ENCODE data around the gene EML4. TPM values are rescaled to one million over a fixed set of nuclear protein-coding genes. Genes with fewer than 3 reads are reported as not detected.
A peak's percentile ranks its signal among the peaks of the same experiment; 100 is the strongest.

Gene EML4
- total RNA-seq, 2 experiments from 2014 or later = 67.4 to 69.8 TPM

DNA sequence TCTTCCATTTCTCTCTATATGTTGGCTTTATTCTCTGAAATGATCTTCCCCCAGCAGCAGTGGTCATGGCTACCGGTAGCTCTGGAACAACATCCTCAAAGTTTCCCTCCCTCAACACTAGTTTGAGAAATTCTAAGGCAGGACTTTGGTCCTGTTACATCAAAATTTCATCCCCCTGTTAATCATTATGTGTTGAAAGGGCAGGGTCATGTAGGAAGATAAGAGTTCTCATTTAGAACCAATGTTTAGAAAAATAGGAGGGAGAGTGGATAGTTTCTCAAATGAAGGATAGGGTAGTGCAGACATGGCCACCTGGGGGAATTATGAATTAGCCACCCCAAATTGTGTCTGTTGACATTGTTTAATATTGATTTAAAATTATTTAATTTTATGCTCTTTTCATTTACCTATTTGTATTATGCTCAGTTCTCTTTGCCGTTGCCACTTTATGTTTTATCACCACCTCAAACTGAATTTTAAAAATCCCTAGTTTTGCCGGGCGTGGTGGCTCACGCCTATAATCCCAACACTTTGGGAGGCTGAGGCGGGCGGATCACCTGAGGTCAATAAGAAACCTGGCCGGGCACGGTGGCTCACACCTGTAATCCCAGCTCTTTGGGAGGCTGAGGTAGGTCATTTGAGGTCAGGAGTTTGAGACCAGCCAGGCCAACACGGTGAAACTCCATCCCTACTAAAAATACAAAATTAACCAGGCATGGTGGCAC is 22.3 kb downstream of the EML4 start:
- POLR2A ChIA-PET = no interaction called here
- intact Hi-C loops (cut with micrococcal nuclease) = loop anchor here (2.0 to 10.0 kb wide), 4 partner anchors 21 to 347 kb away; no protein-coding TSS in a partner anchor
- H3K4me1 Mint-ChIP-seq (ENCODE audit: low read depth) = peaks cover 73% of the 10 kb centered on the region
- H3K9me3 Mint-ChIP-seq = no peaks in the 10 kb centered on the region
- CTCF ChIA-PET = interaction anchor here (0.7 to 1.1 kb wide), 3 partner anchors 26 to 138 kb away, joined by 3 read pairs; no protein-coding TSS in a partner anchor
- H3K4me3 Mint-ChIP-seq = no peak overlapping the region
- H3K27ac Mint-ChIP-seq = peak overlapping the region; percentile 58
- H3K36me3 Mint-ChIP-seq = peaks cover 6% of the 10 kb centered on the region
- no peaks in the 10 kb centered on the region for H3K27me3 Mint-ChIP-seq
- DNase-seq = no peak

- H3K9me3 Mint-ChIP-seq = no peaks in the 10 kb centered on the region
- peaks cover 6% of the 10 kb centered on the region for H3K36me3 Mint-ChIP-seq
- CTCF ChIA-PET = interaction anchor here (0.7 to 0.8 kb wide), 2 partner anchors 27 to 137 kb away, joined by 3 read pairs; no protein-coding TSS in a partner anchor
- POLR2A ChIA-PET = no interaction called here
- H3K4me3 Mint-ChIP-seq = no peak overlapping the region
- intact Hi-C loops (cut with micrococcal nuclease) = loop anchor here (2.0 to 10.0 kb wide), 4 partner anchors 21 to 347 kb away; no protein-coding TSS in a partner anchor
- H3K4me1 Mint-ChIP-seq (ENCODE audit: low read depth) = peaks cover 75% of the 10 kb centered on the region
- no peak for DNase-seq
- no peaks in the 10 kb centered on the region for H3K27me3 Mint-ChIP-seq
- H3K27ac Mint-ChIP-seq = no peak overlapping the region
Observed at GRCh38 chr2:42192010-42192373, 22.8 kb downstream of the EML4 start.

DNA sequence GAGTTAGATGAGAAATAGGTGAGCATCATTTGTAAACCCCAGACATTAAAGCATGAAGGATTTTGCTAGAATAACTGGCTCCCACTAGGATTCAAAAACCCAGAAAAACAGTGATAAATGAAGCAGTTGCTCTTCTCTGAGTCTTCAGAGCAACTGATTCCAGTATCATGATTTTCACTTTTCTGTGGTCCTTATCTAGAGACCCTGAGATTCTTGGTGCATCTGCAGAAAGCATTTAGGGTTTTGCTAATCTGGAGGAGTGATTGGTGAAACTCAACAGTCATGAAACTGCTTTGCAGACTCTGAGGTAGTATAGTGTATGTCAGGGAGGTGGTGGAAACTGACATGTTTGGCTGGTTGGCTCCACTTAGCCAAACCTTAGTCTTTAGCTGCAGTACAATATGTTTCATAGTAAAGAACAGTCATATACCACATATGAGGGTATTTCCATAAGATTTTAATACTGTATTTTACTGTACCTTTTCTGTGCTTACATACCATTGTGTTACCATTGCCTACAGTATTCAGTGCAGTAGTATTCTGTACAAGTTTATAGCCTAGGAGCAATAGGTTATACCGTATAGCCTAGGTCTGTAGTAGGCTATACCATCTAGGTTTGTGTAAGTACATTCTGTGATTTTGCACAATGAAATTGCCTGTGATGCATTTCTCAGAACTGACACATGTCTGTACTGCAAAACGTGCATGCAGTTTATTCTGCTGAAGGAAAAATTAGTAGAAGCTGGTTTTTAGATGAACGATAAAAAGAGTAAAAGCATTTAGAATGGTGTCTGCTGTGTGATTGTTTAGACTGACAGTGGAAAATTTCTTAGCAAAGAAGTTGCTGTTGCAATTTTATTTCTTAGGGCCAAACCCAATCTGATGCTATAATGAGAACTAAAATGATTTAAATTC is 23.8 kb downstream of the EML4 start:
- Mint-ChIP-seq H3K36me3 (peaks cover 2% of the 10 kb centered on the region), H3K4me3 (no peak overlapping the region), H3K4me1 (ENCODE audit: low read depth) (peaks cover 72% of the 10 kb centered on the region), H3K9me3 (no peaks in the 10 kb centered on the region), H3K27me3 (no peaks in the 10 kb centered on the region), H3K27ac (peak overlapping the region; percentile 55)
- DNase-seq = peak; percentile 39
- ChIA-PET POLR2A (interaction anchor here (0.6 to 0.7 kb wide), 2 partner anchors 22 to 60 kb away, joined by 3 read pairs; no protein-coding TSS in a partner anchor), CTCF (interaction anchor here (0.7 to 0.9 kb wide), 2 partner anchors 87 to 97 kb away, joined by 3 read pairs; no protein-coding TSS in a partner anchor)
- intact Hi-C loops (cut with micrococcal nuclease) = loop anchor here (2.0 to 10.0 kb wide), 4 partner anchors 22 to 348 kb away; no protein-coding TSS in a partner anchor

DNA sequence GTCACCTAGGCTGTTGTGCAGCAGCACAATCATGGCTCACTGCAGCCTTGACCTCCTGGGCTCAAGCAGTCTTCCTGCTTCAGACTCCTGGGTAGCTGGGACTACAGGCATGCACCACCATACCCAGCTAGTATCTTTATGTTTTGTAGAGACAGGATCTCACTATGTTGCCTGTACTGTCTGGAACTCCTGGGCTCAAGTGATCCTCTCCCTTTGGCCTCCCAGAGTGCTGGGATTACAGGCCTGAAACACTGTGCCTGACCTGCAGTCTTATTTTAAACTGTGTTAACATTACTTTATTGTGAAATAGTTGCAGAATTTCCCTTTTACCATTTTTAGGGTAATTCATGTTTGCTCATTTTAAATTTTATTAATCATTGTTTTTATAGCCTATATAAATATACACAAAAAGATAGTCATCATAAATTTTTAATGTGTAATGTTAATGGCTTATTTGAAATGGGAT is 24.6 kb downstream of the EML4 start:
- H3K4me3 Mint-ChIP-seq = no peak overlapping the region
- H3K4me1 Mint-ChIP-seq (ENCODE audit: low read depth) = peaks cover 79% of the 10 kb centered on the region
- DNase-seq = no peak
- intact Hi-C loops (cut with micrococcal nuclease) = loop anchor here (2.0 to 10.0 kb wide), 4 partner anchors 23 to 349 kb away; no protein-coding TSS in a partner anchor
- peak overlapping the region; percentile 55 for H3K27ac Mint-ChIP-seq
- CTCF ChIA-PET = interaction anchor here (0.9 to 3.2 kb wide), 2 partner anchors 88 to 98 kb away, joined by 3 to 42 read pairs; no protein-coding TSS in a partner anchor
- peaks cover 2% of the 10 kb centered on the region for H3K36me3 Mint-ChIP-seq
- H3K9me3 Mint-ChIP-seq = no peaks in the 10 kb centered on the region
- POLR2A ChIA-PET = interaction anchor here (0.6 kb wide), 1 partner anchor 60 kb away, joined by 3 read pairs; no protein-coding TSS in a partner anchor
- H3K27me3 Mint-ChIP-seq = no peaks in the 10 kb centered on the region

DNA sequence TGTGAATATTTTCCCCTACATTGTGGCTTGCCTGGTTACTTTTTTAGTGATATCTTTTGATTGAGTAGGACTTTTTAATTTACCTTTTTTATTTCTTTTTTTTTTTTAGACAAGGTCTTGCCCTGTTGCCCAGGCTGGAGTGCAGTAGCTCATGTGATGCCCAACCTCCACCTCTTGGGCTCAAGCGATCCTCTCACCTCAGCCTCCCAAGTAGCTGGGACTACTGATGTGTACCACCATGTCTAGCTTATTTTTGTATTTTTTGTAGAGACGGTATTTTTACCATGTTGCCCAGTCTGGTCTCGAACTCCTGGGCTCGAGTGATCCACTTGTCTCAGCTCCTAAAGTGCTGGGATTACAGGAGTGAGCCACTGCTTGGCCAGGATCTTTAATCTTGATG is 25.3 kb downstream of the EML4 start:
- peaks cover 81% of the 10 kb centered on the region for H3K4me1 Mint-ChIP-seq (ENCODE audit: low read depth)
- intact Hi-C loops (cut with micrococcal nuclease) = loop anchor here (10.0 kb wide), 1 partner anchor 350 kb away; no protein-coding TSS in a partner anchor
- POLR2A ChIA-PET = no interaction called here

GRCh38 chr2:42195559-42195958 is 26.4 kb downstream of the EML4 start:
- POLR2A ChIA-PET = no interaction called here
- Mint-ChIP-seq H3K4me1 (ENCODE audit: low read depth) (peaks cover 79% of the 10 kb centered on the region), H3K9me3 (no peaks in the 10 kb centered on the region), H3K4me3 (no peak overlapping the region), H3K36me3 (peaks cover 6% of the 10 kb centered on the region), H3K27ac (no peak overlapping the region), H3K27me3 (no peaks in the 10 kb centered on the region)
- intact Hi-C loops (cut with micrococcal nuclease) = loop anchor here (10.0 kb wide), 1 partner anchor 351 kb away; no protein-coding TSS in a partner anchor
- CTCF ChIA-PET = interaction anchor here (0.9 to 3.2 kb wide), 12 partner anchors 10 to 326 kb away, joined by 3 to 42 read pairs (median 5); no protein-coding TSS in a partner anchor
- no peak for DNase-seq

More for the DNA sequence above, 25.3 kb downstream of the EML4 start:
- CTCF ChIA-PET = interaction anchor here (2.6 to 3.2 kb wide), 2 partner anchors 89 to 99 kb away, joined by 13 to 42 read pairs; no protein-coding TSS in a partner anchor
- Mint-ChIP-seq H3K4me3 (no peak overlapping the region), H3K27me3 (no peaks in the 10 kb centered on the region), H3K36me3 (peaks cover 4% of the 10 kb centered on the region), H3K9me3 (no peaks in the 10 kb centered on the region), H3K27ac (no peak overlapping the region)
- DNase-seq = no peak

DNA sequence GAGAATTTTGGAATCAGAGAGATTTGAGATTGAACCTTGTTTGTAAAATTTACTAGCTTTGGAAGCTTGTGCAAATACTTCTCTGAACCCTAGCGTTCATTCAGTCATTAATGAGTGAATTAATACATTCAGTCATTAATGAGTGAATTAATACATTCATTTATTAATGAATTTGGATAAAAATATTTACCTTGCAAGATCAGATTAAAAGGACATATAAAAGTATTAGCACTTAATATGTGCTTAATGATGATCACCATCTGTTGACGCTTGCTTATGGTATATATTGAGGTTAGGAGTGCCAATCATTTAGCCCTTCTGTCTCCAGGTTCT is 26.9 kb downstream of the EML4 start:
- ChIA-PET CTCF (interaction anchor here (0.6 to 3.2 kb wide), 25 partner anchors 9 to 326 kb away, joined by 3 to 42 read pairs (median 4); no protein-coding TSS in a partner anchor), POLR2A (no interaction called here)
- no peak overlapping the region for H3K27ac Mint-ChIP-seq
- H3K36me3 Mint-ChIP-seq = peaks cover 6% of the 10 kb centered on the region
- H3K4me1 Mint-ChIP-seq (ENCODE audit: low read depth) = peaks cover 77% of the 10 kb centered on the region
- no peaks in the 10 kb centered on the region for H3K27me3 Mint-ChIP-seq
- no peaks in the 10 kb centered on the region for H3K9me3 Mint-ChIP-seq
- intact Hi-C loops (cut with micrococcal nuclease) = loop anchor here (1.0 to 10.0 kb wide), 4 partner anchors 27 to 351 kb away; partner anchors contain the start of gene EML4
- no peak overlapping the region for H3K4me3 Mint-ChIP-seq
- DNase-seq = no peak

GRCh38 chr2:42196403-42197267 is 27.5 kb downstream of the EML4 start:
- no peak overlapping the region for H3K4me3 Mint-ChIP-seq
- no peaks in the 10 kb centered on the region for H3K9me3 Mint-ChIP-seq
- peaks cover 75% of the 10 kb centered on the region for H3K4me1 Mint-ChIP-seq (ENCODE audit: low read depth)
- H3K27ac Mint-ChIP-seq = no peak overlapping the region
- peak; percentile 42 for DNase-seq
- H3K27me3 Mint-ChIP-seq = no peaks in the 10 kb centered on the region
- H3K36me3 Mint-ChIP-seq = peaks cover 4% of the 10 kb centered on the region
- intact Hi-C loops (cut with micrococcal nuclease) = loop anchor here (1.0 to 10.0 kb wide), 4 partner anchors 27 to 352 kb away; partner anchors contain the start of gene EML4
- ChIA-PET CTCF (interaction anchor here (0.6 to 3.2 kb wide), 25 partner anchors 9 to 327 kb away, joined by 3 to 42 read pairs (median 4); no protein-coding TSS in a partner anchor), POLR2A (no interaction called here)

DNA sequence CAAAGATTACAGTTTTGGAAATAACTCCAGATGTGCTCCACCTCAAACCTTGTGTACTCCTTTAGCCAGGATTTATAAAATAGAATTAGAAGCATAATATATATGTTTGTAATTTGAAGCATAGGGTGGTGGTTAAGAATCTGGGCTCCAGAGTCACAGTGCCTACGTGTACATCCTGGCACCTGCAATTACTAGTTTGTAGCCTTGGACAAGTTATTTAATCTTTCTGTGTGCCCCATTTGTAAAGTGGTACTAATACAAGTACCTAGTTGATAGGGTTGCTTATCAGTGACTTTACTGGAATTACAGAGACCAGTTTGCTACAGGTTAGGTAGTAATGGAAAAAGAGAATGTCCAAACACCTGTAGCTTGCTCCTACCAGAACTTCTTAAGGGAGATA is 28.6 kb downstream of the EML4 start:
- intact Hi-C loops (cut with micrococcal nuclease) = loop anchor here (10.0 kb wide), 1 partner anchor 353 kb away; no protein-coding TSS in a partner anchor
- Mint-ChIP-seq H3K9me3 (no peaks in the 10 kb centered on the region), H3K36me3 (peaks cover 4% of the 10 kb centered on the region), H3K27ac (no peak overlapping the region), H3K27me3 (no peaks in the 10 kb centered on the region), H3K4me3 (no peak overlapping the region), H3K4me1 (ENCODE audit: low read depth) (peaks cover 73% of the 10 kb centered on the region)
- POLR2A ChIA-PET = interaction anchor here (1.0 kb wide), 1 partner anchor 172 kb away, joined by 3 read pairs; no protein-coding TSS in a partner anchor
- no peak for DNase-seq
- CTCF ChIA-PET = interaction anchor here (0.7 to 1.5 kb wide), 4 partner anchors 26 to 106 kb away, joined by 3 to 7 read pairs (median 4); no protein-coding TSS in a partner anchor

DNA sequence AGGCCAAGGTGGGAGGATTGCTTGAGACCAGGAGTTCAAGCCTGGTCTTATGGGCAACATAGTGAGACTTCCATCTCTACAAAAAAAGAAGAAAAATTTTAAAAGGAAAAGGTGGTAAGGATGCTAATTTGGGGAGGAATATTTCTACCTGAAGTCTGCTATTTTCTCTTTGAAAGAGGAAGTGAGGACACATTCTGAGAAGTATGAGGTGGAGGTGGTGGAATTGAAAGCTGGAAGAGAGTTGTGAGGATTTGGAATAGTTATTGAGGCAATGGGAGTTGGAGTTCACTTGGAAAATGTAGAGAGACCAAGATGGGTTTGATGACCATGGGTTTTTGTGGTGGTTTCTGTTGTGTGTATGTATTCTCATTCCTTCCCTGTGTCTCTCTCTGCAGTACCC is 29.3 kb downstream of the EML4 start:
- H3K4me3 Mint-ChIP-seq = no peak overlapping the region
- H3K4me1 Mint-ChIP-seq (ENCODE audit: low read depth) = peaks cover 67% of the 10 kb centered on the region
- no peaks in the 10 kb centered on the region for H3K27me3 Mint-ChIP-seq
- CTCF ChIA-PET = interaction anchor here (1.0 to 1.5 kb wide), 3 partner anchors 26 to 105 kb away, joined by 3 to 7 read pairs (median 3); no protein-coding TSS in a partner anchor
- intact Hi-C loops (cut with micrococcal nuclease) = loop anchor here (10.0 kb wide), 1 partner anchor 354 kb away; no protein-coding TSS in a partner anchor
- peaks cover 4% of the 10 kb centered on the region for H3K36me3 Mint-ChIP-seq
- POLR2A ChIA-PET = no interaction called here
- DNase-seq = no peak
- peak overlapping the region; percentile 3 for H3K27ac Mint-ChIP-seq
- H3K9me3 Mint-ChIP-seq = no peaks in the 10 kb centered on the region
